Neural progenitor cell (in vitro differentiated cells): ENCODE data around the gene DTNB.

ENCODE experiments used
- EZH2 ChIP-seq: fragments of 200-600 bp; sonication (generic); IDR thresholded peaks from 2 replicates; pipeline ENCODE4 v1.6.1; 2017; ENCODE audit warnings: antibody characterized with exemption, mild to moderate bottlenecking, moderate library complexity
- TF ChIP-seq, protein P1 (sequence below): fragments of 200-600 bp; sonication (generic); IDR thresholded peaks from 2 replicates; pipeline ENCODE4 v1.5.1; 2017; ENCODE audit warnings: antibody characterized with exemption, mild to moderate bottlenecking

DNA sequence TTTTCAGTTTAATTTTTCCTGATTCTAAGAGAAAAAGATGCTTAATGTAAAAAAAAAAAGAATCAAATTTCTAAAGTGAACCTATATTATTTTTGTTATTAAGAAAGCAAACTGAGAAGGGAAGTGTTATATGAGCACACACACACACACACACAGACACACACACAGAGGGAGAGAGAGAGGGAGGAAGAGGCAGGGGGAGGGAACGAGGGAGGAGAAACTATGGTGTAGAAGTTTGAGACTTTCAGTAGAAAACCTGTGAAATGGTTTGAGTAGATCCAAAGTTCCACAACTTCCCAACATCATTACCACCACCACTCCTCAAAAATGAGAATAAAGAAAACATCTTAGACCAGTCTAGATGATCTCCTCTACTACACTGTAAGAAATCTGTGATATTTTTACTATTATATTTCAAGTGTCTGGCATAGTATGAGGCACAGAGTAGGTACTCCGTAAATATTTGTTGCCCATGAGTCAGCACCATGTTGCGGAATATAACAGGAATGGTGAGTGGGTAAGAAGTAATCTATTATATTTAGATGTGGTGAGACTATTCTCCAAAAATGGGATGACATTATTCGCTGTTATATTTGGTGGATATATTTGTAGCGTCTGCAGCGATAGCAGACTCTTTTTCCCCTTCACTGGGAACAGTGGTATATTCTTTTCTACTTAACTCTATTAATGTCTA is 182.2 kb downstream of the DTNB start:
- no peak for TF ChIP-seq EZH2
- TF ChIP-seq, protein P1, sequence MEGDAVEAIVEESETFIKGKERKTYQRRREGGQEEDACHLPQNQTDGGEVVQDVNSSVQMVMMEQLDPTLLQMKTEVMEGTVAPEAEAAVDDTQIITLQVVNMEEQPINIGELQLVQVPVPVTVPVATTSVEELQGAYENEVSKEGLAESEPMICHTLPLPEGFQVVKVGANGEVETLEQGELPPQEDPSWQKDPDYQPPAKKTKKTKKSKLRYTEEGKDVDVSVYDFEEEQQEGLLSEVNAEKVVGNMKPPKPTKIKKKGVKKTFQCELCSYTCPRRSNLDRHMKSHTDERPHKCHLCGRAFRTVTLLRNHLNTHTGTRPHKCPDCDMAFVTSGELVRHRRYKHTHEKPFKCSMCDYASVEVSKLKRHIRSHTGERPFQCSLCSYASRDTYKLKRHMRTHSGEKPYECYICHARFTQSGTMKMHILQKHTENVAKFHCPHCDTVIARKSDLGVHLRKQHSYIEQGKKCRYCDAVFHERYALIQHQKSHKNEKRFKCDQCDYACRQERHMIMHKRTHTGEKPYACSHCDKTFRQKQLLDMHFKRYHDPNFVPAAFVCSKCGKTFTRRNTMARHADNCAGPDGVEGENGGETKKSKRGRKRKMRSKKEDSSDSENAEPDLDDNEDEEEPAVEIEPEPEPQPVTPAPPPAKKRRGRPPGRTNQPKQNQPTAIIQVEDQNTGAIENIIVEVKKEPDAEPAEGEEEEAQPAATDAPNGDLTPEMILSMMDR: no peak
